Measurements from ENCODE around the gene UQCRH.

DNA sequence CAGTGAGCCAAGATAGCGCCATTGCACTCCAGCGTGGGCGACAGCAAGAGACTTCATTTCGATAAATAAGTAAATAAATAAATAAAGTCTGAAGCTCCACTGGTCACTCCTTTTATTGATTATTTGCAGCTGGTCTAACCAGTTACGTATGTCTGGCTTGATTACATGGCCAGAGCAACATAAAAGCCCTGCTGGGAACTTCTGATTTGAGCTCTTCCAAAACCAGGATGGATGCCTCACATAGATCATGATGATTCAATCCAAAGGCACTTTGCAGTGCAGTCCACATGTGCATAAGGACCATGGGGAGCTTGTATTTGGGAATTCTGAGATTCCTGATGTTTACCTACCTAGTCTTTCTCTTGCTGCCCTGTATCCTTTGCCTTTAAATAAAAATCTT is 61.1 kb downstream of the UQCRH start:
- no peak for TF ChIP-seq CTCF (IDR thresholded peaks at IDR 0.05)
- TF ChIP-seq POLR2A (IDR thresholded peaks at IDR 0.05) = no peak
